Ureter (tissue), 1 donor: Measurements from ENCODE around the gene STARD3. TPM values are rescaled to one million over a fixed set of nuclear protein-coding genes. Genes with fewer than 3 reads are reported as not detected.

ENCODE experiments used
- DNase-seq: peaks from one replicate; pipeline ENCODE4 v3.0.0-alpha.2; 2020; ENCODE audit warnings: low spot score
- total RNA-seq: library from RNA; stranded (reverse); gene quantifications from one replicate; pipeline ENCODE4 v1.2.4, GENCODE V29; 2023
- donor health status: DM: yes; HTN: yes; CAD: no.

STARD3 gene
- total RNA-seq, 1 donor from 2014 or later, result 64.4 TPM

GRCh38 chr17:39711851-39712250 lies 74.9 kb downstream of the STARD3 start:
- DNase-seq, result no peak

Other genes starting within 250 kb of the STARD3 start
- 19.4 TPM for gene FBXL20, start 235.5 kb upstream of the STARD3 start, total RNA-seq
- gene MED1, start 185.9 kb upstream of the STARD3 start, total RNA-seq, result 40.9 TPM
- gene CDK12, start 175.7 kb upstream of the STARD3 start, total RNA-seq, result 110 TPM
- not detected for gene NEUROD2, start 29.2 kb upstream of the STARD3 start, total RNA-seq
- gene PPP1R1B, start 10.2 kb upstream of the STARD3 start, total RNA-seq, result 40.4 TPM
- 0.81 TPM for gene TCAP, start 28.2 kb downstream of the STARD3 start, total RNA-seq
- 7.1 TPM for gene PNMT, start 31.3 kb downstream of the STARD3 start, total RNA-seq
- gene PGAP3, start 50.9 kb downstream of the STARD3 start, total RNA-seq, result 56.9 TPM
- 278 TPM for gene ERBB2, start 62.9 kb downstream of the STARD3 start, total RNA-seq
- 49.2 TPM for gene MIEN1, start 93.4 kb downstream of the STARD3 start, total RNA-seq
- 37.4 TPM for gene GRB7, start 100.8 kb downstream of the STARD3 start, total RNA-seq
- gene IKZF3, start 227.2 kb downstream of the STARD3 start, total RNA-seq, result 24.3 TPM
- gene ZPBP2, start 231.1 kb downstream of the STARD3 start, total RNA-seq, result not detected